ENCODE data around the gene AJAP1. TPM values are rescaled to one million over a fixed set of nuclear protein-coding genes. Genes with fewer than 3 reads are reported as not detected.

AJAP1 gene
- total and polyA plus RNA-seq, 10 of the 15 experiments (the other 5 are each of a cell fraction or from before 2014, with no cell fraction given) = not detected

- TF ChIP-seq, protein P1, sequence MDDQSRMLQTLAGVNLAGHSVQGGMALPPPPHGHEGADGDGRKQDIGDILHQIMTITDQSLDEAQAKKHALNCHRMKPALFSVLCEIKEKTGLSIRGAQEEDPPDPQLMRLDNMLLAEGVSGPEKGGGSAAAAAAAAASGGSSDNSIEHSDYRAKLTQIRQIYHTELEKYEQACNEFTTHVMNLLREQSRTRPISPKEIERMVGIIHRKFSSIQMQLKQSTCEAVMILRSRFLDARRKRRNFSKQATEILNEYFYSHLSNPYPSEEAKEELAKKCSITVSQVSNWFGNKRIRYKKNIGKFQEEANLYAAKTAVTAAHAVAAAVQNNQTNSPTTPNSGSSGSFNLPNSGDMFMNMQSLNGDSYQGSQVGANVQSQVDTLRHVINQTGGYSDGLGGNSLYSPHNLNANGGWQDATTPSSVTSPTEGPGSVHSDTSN (IDR thresholded peaks at IDR 0.05; ENCODE audit: insufficient replicate concordance, low read depth, low read length) = no peak
- TF ChIP-seq POLR2AphosphoS2 (IDR thresholded peaks at IDR 0.05; ENCODE audit: low read depth, low read length) (no peak), E4F1 (IDR thresholded peaks at IDR 0.05; ENCODE audit: borderline replicate concordance, partially characterized antibody) (no peak)
These were observed 147.6 kb downstream of the AJAP1 start (continued) for GRCh38 chr1:4802024-4802423.

GRCh38 chr1:4803335-4803734, 148.9 kb downstream of the AJAP1 start:
- CTCF ChIA-PET = no interaction called here
- Histone ChIP-seq H2AFZ (ENCODE audit: control insufficient read depth, low read depth, low read length) (no peak overlapping the region), H3K27ac (ENCODE audit: control insufficient read depth, insufficient read depth) (no peak overlapping the region), H4K20me1 (ENCODE audit: control insufficient read depth, insufficient read depth) (no peaks in the 10 kb centered on the region), H3K27me3 (replicated peaks in 1 of 2; ENCODE audit: control insufficient read depth in 2 of 2, insufficient read depth in 2 of 2, low read length in 1 of 2) (no peaks in the 10 kb centered on the region; a peak in 1 of 4 replicates), H3K4me3 (no peak overlapping the region), H3K79me2 (ENCODE audit: control insufficient read depth, insufficient read depth, low read length) (no peaks in the 10 kb centered on the region), H3K4me2 (ENCODE audit: control insufficient read depth, insufficient read depth) (no peak overlapping the region), H3K36me3 (ENCODE audit: control insufficient read depth in 2 of 2, insufficient read depth in 2 of 2, low read length in 1 of 2) (no peaks in the 10 kb centered on the region), H3K9ac (ENCODE audit: control insufficient read depth, insufficient read depth, low read length) (no peak overlapping the region), H3K9me3 (replicated peaks; ENCODE audit: control insufficient read depth, insufficient read depth, low read length) (no peaks in the 10 kb centered on the region; the same call in 2 of the 3 replicates), H3K4me1 (ENCODE audit: control insufficient read depth, insufficient read depth, low read length) (no peaks in the 10 kb centered on the region)
- intact Hi-C loops (cut with micrococcal nuclease; ENCODE audit: unreplicated experiment) = no loop called here
- no TSS peak for BruUV-seq (replicated peaks)
- RAD21 ChIA-PET (ENCODE audit: unreplicated experiment) = no interaction called here
- no peak for TF ChIP-seq PAX8 (IDR thresholded peaks at IDR 0.05)
- TF ChIP-seq TBL1XR1 (IDR thresholded peaks at IDR 0.05; ENCODE audit: low read depth, low read length) = no peak
- no peak for TF ChIP-seq ETV6 (conservative IDR thresholded peaks at IDR 0.05 in 1 of 2, IDR thresholded peaks at IDR 0.05 in 1 of 2; ENCODE audit: borderline replicate concordance in 1 of 2, low read depth in 1 of 2)
- TF ChIP-seq CBFB (IDR thresholded peaks at IDR 0.05; ENCODE audit: low read depth) = no peak
- TF ChIP-seq KDM1A (IDR thresholded peaks at IDR 0.05; ENCODE audit: borderline replicate concordance) = no peak
- TF ChIP-seq CREB1 (IDR thresholded peaks at IDR 0.05; ENCODE audit: low read depth) = no peak
- no peak for TF ChIP-seq YY1 (IDR thresholded peaks at IDR 0.05; ENCODE audit: low read depth, low read length)
- in situ Hi-C loops (cut with MboI) = no loop called here
- SMC1A ChIA-PET (ENCODE audit: uncharacterized antibody, unreplicated experiment) = no interaction called here
- no peak for FAIRE-seq
- no peak for DNase-seq (ENCODE audit: low read depth, low spot score)
- no peak for ATAC-seq
- POLR2A ChIA-PET = no interaction called here
